ENCODE data around the gene PAX8. TPM values are rescaled to one million over a fixed set of nuclear protein-coding genes. Genes with fewer than 3 reads are reported as not detected.

PAX8 gene
- total RNA-seq, 1 donor from 2014 or later = 2.1 TPM

DNA sequence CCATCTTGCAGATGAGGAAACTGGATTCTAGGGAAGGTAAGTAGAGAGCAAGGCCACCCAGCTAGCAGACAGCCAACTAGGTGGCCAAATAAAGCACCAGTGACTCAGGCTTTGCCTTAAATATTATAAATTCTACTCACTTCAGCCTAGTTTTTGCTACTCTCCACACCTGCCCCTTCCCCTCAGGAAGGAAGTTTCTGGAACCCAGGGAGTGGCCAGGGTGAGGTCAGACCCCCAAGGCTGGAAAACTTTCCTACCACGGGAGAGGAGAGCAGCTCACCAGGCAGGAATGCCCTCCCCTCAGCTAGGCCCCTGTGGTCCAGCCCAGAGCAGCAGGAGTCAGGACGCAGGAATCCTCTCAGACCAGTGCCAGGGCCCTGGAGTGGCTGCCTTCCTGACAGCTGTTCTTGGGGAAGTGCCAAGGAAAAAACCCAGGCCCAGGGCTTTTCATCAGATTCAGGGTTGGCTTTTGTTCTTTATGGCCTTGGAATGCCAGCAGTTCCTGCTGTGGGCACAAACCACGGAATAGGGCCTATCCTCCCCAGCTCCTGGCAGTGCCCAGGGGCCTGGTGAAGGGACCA, 5.1 kb upstream of the PAX8 start:
- Mint-ChIP-seq H3K36me3 (ENCODE audit: low read depth, unreplicated experiment) (no peaks in the 10 kb centered on the region), H3K9me3 (ENCODE audit: unreplicated experiment) (no peaks in the 10 kb centered on the region), H3K4me3 (ENCODE audit: unreplicated experiment) (no peak overlapping the region), H3K4me1 (ENCODE audit: unreplicated experiment) (no peaks in the 10 kb centered on the region), H3K27ac (ENCODE audit: unreplicated experiment) (no peak overlapping the region), H3K27me3 (ENCODE audit: unreplicated experiment) (peaks cover 8% of the 10 kb centered on the region)
- no peak for TF ChIP-seq CTCF (IDR thresholded peaks at IDR 0.05; ENCODE audit: unreplicated experiment)
- DNase-seq (ENCODE audit: low spot score) = no peak

DNA sequence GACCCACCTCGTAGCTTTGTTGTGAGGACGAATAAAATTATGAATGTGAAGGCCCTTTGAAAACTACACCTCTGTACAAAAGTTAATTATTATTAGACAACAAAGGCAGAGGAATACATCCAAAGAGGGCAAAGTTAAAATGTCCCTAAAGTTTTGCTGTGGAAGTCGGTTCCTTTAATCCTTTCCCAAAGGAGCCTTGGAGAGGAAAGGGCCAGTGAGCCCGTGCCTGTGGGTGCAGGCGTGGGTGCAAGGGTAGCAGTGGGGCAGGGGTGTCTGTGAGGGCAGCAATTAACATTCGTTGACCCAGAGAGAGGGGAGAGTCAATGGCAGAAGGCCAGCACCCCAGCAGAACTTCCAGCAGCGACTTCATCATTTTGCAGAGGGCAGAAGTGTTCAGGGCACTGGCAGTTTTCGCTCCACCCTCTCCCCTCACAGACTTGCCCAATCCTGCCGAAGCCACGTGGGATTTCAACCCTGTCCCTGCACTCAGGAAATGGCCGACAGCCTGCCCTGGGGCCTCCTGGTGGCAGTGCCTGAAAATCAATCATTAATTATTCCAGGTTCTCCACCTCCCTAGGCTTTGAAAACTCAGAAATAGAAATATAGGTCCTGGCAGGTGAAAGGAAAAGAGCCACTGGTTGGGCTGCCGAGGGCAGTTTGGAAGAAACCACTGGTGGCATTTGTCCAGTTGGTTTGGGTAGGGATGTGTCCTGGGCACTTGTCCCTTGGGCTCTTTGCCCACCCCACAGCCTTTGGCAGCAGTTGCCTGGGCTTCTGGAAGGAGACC, 4.2 kb upstream of the PAX8 start:
- Mint-ChIP-seq H3K4me1 (ENCODE audit: unreplicated experiment) (no peaks in the 10 kb centered on the region), H3K36me3 (ENCODE audit: low read depth, unreplicated experiment) (no peaks in the 10 kb centered on the region), H3K27me3 (ENCODE audit: unreplicated experiment) (peaks cover 8% of the 10 kb centered on the region), H3K9me3 (ENCODE audit: unreplicated experiment) (no peaks in the 10 kb centered on the region), H3K27ac (ENCODE audit: unreplicated experiment) (no peak overlapping the region), H3K4me3 (ENCODE audit: unreplicated experiment) (no peak overlapping the region)
- no peak for DNase-seq (ENCODE audit: low spot score)
- no peak for TF ChIP-seq CTCF (IDR thresholded peaks at IDR 0.05; ENCODE audit: unreplicated experiment)

GRCh38 chr2:113281910-113282746, 3.4 kb upstream of the PAX8 start:
- H3K9me3 Mint-ChIP-seq (ENCODE audit: unreplicated experiment) = no peaks in the 10 kb centered on the region
- peaks cover 3% of the 10 kb centered on the region for H3K4me1 Mint-ChIP-seq (ENCODE audit: unreplicated experiment)
- no peak for TF ChIP-seq CTCF (IDR thresholded peaks at IDR 0.05; ENCODE audit: unreplicated experiment)
- H3K4me3 Mint-ChIP-seq (ENCODE audit: unreplicated experiment) = no peak overlapping the region
- H3K27me3 Mint-ChIP-seq (ENCODE audit: unreplicated experiment) = peaks cover 13% of the 10 kb centered on the region
- H3K27ac Mint-ChIP-seq (ENCODE audit: unreplicated experiment) = no peak overlapping the region
- no peak for DNase-seq (ENCODE audit: low spot score)
- no peaks in the 10 kb centered on the region for H3K36me3 Mint-ChIP-seq (ENCODE audit: low read depth, unreplicated experiment)

DNA sequence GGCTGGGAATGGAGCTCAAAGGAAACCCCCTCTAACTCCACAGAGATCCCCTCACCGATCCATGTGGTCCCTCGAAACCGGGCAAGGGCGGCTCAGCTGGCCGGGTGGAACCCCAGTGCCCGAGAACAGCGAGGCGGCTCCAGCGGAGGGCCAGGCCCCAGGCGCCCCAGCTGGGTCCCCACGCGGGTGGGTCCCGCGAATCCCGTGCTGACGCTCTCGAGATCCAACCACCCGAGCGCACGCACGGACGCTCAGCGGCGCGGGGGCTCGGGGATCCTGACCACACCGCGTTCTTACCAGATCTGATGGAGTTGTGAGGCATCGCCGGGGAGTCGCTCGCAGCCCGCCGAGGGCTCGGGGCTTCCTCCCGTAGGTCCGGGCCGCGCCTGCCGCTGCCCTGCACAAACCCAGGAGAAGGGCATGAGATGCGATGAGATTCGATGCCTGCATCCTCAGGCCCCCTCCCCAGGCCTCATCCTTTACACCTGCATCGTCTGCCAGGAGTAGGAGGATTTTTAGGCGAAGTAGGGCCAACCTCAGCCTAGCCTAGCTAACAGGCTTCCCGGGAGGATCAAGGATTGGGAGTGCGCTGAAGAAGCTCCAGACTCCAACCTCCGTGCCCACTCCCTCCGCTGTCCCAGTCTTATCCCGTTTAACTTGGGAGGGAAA, 514 bp downstream of the PAX8 start:
- no peak for TF ChIP-seq CTCF (IDR thresholded peaks at IDR 0.05; ENCODE audit: unreplicated experiment)
- Mint-ChIP-seq H3K36me3 (ENCODE audit: low read depth, unreplicated experiment) (no peaks in the 10 kb centered on the region), H3K9me3 (ENCODE audit: unreplicated experiment) (no peaks in the 10 kb centered on the region), H3K27ac (ENCODE audit: unreplicated experiment) (no peak overlapping the region), H3K27me3 (ENCODE audit: unreplicated experiment) (peaks cover 23% of the 10 kb centered on the region), H3K4me3 (ENCODE audit: unreplicated experiment) (no peak overlapping the region), H3K4me1 (ENCODE audit: unreplicated experiment) (peaks cover 6% of the 10 kb centered on the region)
- DNase-seq (ENCODE audit: low spot score) = no peak

Measured in endothelial cell (in vitro differentiated cells).